ENCODE data around the gene MROH9.

GRCh38 chr1:170986901-170987300 lies 51.6 kb downstream of the MROH9 start:
- TF ChIP-seq, protein P1, sequence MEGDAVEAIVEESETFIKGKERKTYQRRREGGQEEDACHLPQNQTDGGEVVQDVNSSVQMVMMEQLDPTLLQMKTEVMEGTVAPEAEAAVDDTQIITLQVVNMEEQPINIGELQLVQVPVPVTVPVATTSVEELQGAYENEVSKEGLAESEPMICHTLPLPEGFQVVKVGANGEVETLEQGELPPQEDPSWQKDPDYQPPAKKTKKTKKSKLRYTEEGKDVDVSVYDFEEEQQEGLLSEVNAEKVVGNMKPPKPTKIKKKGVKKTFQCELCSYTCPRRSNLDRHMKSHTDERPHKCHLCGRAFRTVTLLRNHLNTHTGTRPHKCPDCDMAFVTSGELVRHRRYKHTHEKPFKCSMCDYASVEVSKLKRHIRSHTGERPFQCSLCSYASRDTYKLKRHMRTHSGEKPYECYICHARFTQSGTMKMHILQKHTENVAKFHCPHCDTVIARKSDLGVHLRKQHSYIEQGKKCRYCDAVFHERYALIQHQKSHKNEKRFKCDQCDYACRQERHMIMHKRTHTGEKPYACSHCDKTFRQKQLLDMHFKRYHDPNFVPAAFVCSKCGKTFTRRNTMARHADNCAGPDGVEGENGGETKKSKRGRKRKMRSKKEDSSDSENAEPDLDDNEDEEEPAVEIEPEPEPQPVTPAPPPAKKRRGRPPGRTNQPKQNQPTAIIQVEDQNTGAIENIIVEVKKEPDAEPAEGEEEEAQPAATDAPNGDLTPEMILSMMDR (IDR thresholded peaks at IDR 0.05) = no peak
- TF ChIP-seq POLR2A (IDR thresholded peaks at IDR 0.05) = no peak
